K562 (cell line): ENCODE results near the gene PRCP. TPM values are rescaled to one million over a fixed set of nuclear protein-coding genes. Genes with fewer than 3 reads are reported as not detected.

ENCODE experiments used
- ARHGAP35 ChIP-seq: fragments of 450-650 bp; IDR thresholded peaks from 2 replicates; pipeline ENCODE4 v1.6.1; 2018; ENCODE audit not compliant: partially characterized antibody
- KDM2B ChIP-seq: fragments of 250-450 bp; sonication (Bioruptor Pico); IDR thresholded peaks from 2 replicates; pipeline ENCODE4 v1.8.0; 2021; ENCODE audit warnings: mild to moderate bottlenecking, moderate library complexity
- KHSRP ChIP-seq: fragments of 450-650 bp; IDR thresholded peaks from 2 replicates; pipeline ENCODE4 v1.6.1; 2017
- PHTF2 ChIP-seq: fragments of 250-450 bp; sonication (Bioruptor Pico); IDR thresholded peaks from 2 replicates; pipeline ENCODE4 v1.5.0; 2021; ENCODE audit warnings: mild to moderate bottlenecking
- TARDBP ChIP-seq: fragments of 450-650 bp; IDR thresholded peaks from 2 replicates; pipeline ENCODE4 v1.6.1; 2016
- TFAP4 ChIP-seq: sonication (generic); formaldehyde crosslinking; IDR thresholded peaks from 2 replicates; pipeline ENCODE4 v1.8.0; 2022; ENCODE audit warnings: missing genetic modification reagents, mild to moderate bottlenecking, moderate library complexity, borderline replicate concordance
- TSHZ1 ChIP-seq: fragments of 250-450 bp; sonication (Bioruptor Pico); IDR thresholded peaks from 2 replicates; pipeline ENCODE4 v1.4.0; 2020; ENCODE audit warnings: mild to moderate bottlenecking, moderate library complexity
- XRCC5 ChIP-seq: fragments of 200-400 bp; formaldehyde crosslinking; IDR thresholded peaks from 2 replicates; pipeline ENCODE4 v1.6.1; 2017; ENCODE audit warnings: low read depth, mild to moderate bottlenecking, low read length
- ZNF212 ChIP-seq: fragments of 450-650 bp; formaldehyde crosslinking; IDR thresholded peaks from 2 replicates; pipeline ENCODE4 v1.4.0; 2020; ENCODE audit warnings: mild to moderate bottlenecking
- ZNF253 ChIP-seq: fragments of 250-450 bp; sonication (Bioruptor Pico); conservative IDR thresholded peaks from 2 replicates; pipeline ENCODE4 v1.6.1; 2021; ENCODE audit warnings: mild to moderate bottlenecking
- ZNF277 ChIP-seq: fragments of 250-450 bp; sonication (Bioruptor Pico); IDR thresholded peaks from 2 replicates; pipeline ENCODE4 v1.8.0; 2022; ENCODE audit warnings: inconsistent platforms, mild to moderate bottlenecking, moderate library complexity, borderline replicate concordance
- ZNF282 ChIP-seq: sonication (generic); formaldehyde crosslinking; IDR thresholded peaks from 2 replicates; pipeline ENCODE4 v1.8.1; 2023; ENCODE audit warnings: missing genetic modification reagents
- ZNF347 ChIP-seq: fragments of 450-650 bp; formaldehyde crosslinking; IDR thresholded peaks from 2 replicates; pipeline ENCODE4 v1.4.0; 2020; ENCODE audit warnings: low read depth, mild to moderate bottlenecking, moderate library complexity
- ZNF57 ChIP-seq: fragments of 450-650 bp; formaldehyde crosslinking; IDR thresholded peaks from 2 replicates; pipeline ENCODE4 v1.4.0; 2020; ENCODE audit warnings: mild to moderate bottlenecking, moderate library complexity
- polyA plus RNA-seq, 8 experiments: library from polyadenylated mRNA; depleted of rRNA in 4 of 8; stranded (reverse) in 5 of 8; unstranded in 3 of 8; fragments of >200 nt; fragmentation: Nextera tagmentation in 2 of 8; fragmentation: Illumina TruSeq in 1 of 8; extraction: Ambion mirVana in 2 of 8; extraction: Trizol in 1 of 8; gene quantifications; 2 replicates each; pipeline versions ENCODE4 v1.2.1 to v1.2.3, GENCODE V29; 2011 to 2014; ENCODE audit warnings: inconsistent platforms in 1 of 8, missing spikeins in 1 of 8
- total RNA-seq, 7 experiments: library from RNA; depleted of rRNA in 6 of 7; stranded (reverse); fragments of >200 nt in 6 of 7; fragmentation: Illumina TruSeq in 2 of 7; extraction: Trizol in 2 of 7; gene quantifications; 2 replicates each; pipeline versions ENCODE4 v1.2.1 to v1.2.3, GENCODE V29; 2011 to 2021; ENCODE audit warnings: low replicate concordance in 1 of 7

PRCP gene
- total and polyA plus RNA-seq, 9 of the 15 experiments (the other 6 are each of a cell fraction or from before 2014, with no cell fraction given), result 9.5 to 43.1 (median 23.2) TPM

GRCh38 chr11:82900277-82901164 lies at the start of gene PRCP (continued):
- TF ChIP-seq ARHGAP35 (no peak), TARDBP (no peak), XRCC5 (0 out of 2 replicates have a peak, but pooled peaks have one; percentile 36), ZNF282 (CRISPR knock-in tag) (no peak), TFAP4 (CRISPR knock-in tag) (peak; percentile 74; the same call in 1 of the 2 replicates), KHSRP (no peak; the same call in 1 of the 2 replicates), ZNF347 (CRISPR knock-in tag) (no peak), ZNF212 (no peak), ZNF277 (no peak), ZNF253 (CRISPR knock-in tag) (no peak), ZNF57 (no peak), PHTF2 (CRISPR knock-in tag) (no peak), TSHZ1 (no peak), KDM2B (CRISPR knock-in tag) (no peak)
